Naive B cell (primary cell): Measurements from ENCODE around the gene ARHGAP25. TPM values are rescaled to one million over a fixed set of nuclear protein-coding genes. Genes with fewer than 3 reads are reported as not detected.

ENCODE experiments used
- ATAC-seq, 2 donors: fragments of 150-1000 bp; cut with Tn5 transposase; 2 replicates each; pipeline ENCODE4 v1.10.0; 2021; ENCODE audit warnings: low read depth in 2 of 2, mild to moderate bottlenecking in 2 of 2, moderate library complexity in 2 of 2
- DNase-seq: peaks from one replicate; pipeline ENCODE4 v3.0.0; 2022
- H3K27ac Mint-ChIP-seq, 6 donors: one replicate each; pipeline ENCODE4 v1.8.0; 2020 to 2022; ENCODE audit warnings: mild to moderate bottlenecking in 6 of 6, mixed read lengths in 6 of 6, moderate library complexity in 5 of 6, inconsistent platforms in 2 of 6
- H3K27me3 Mint-ChIP-seq, 3 donors: one replicate each; pipeline ENCODE4 v1.8.0; 2021 to 2022; ENCODE audit warnings: mixed read lengths in 3 of 3, mild to moderate bottlenecking in 1 of 3
- H3K36me3 Mint-ChIP-seq, 2 donors: one replicate each; pipeline ENCODE4 v1.8.0; 2020 to 2022; ENCODE audit warnings: mixed read lengths in 2 of 2, inconsistent platforms in 1 of 2, mild to moderate bottlenecking in 1 of 2
- H3K4me1 Mint-ChIP-seq, 3 donors: one replicate each; pipeline ENCODE4 v1.8.0; 2020 to 2022; ENCODE audit warnings: mixed read lengths in 3 of 3, inconsistent platforms in 1 of 3, mild to moderate bottlenecking in 1 of 3, moderate library complexity in 1 of 3
- H3K4me3 Mint-ChIP-seq, 8 donors: one replicate each; pipeline ENCODE4 v1.8.0; 2020 to 2022; ENCODE audit warnings: mild to moderate bottlenecking in 8 of 8, mixed read lengths in 8 of 8, moderate library complexity in 8 of 8, inconsistent platforms in 2 of 8
- H3K9me3 Mint-ChIP-seq, 7 donors: one replicate each; pipeline ENCODE4 v1.8.0; 2020 to 2022; ENCODE audit warnings: mixed read lengths in 7 of 7, mild to moderate bottlenecking in 5 of 7, inconsistent platforms in 2 of 7, moderate library complexity in 1 of 7
- polyA plus RNA-seq, 6 donors: library from polyadenylated mRNA; unstranded; fragments of 300-500 nt; fragmentation: Illumina TruSeq; gene quantifications; one replicate each; pipeline ENCODE4 v1.2.3, GENCODE V29; 2021; ENCODE audit warnings: low read depth in 6 of 6

The ARHGAP25 gene
- polyA plus RNA-seq, 6 donors from 2014 or later = 45.1 to 164 (median 107) TPM

GRCh38 chr2:68726100-68726499 lies 8.5 kb upstream of the ARHGAP25 start:
- no peaks in the 10 kb centered on the region for H3K9me3 Mint-ChIP-seq

GRCh38 chr2:68726608-68727367 lies 7.8 kb upstream of the ARHGAP25 start:
- Mint-ChIP-seq H3K4me3 (peak overlapping the region in 7 of 8 donors; percentile 30 to 78 (median 62)), H3K36me3 (no peaks in the 10 kb centered on the region), H3K27me3 (no peaks in the 10 kb centered on the region), H3K4me1 (peaks cover 45 to 54% (median 52%) of the 10 kb centered on the region in 3 donors), H3K9me3 (no peaks in the 10 kb centered on the region), H3K27ac (peak overlapping the region; percentile 53 to 95 (median 88))
- ATAC-seq = peak; percentile 99
- DNase-seq = peak; percentile 89

More at GRCh38 chr2:68726100-68726499, 8.5 kb upstream of the ARHGAP25 start:
- Mint-ChIP-seq H3K27ac (peak overlapping the region in 5 of 6 donors; percentile 3 to 91 (median 84)), H3K27me3 (no peaks in the 10 kb centered on the region), H3K36me3 (no peaks in the 10 kb centered on the region), H3K4me3 (peak overlapping the region in 2 of 8 donors; percentile 20 to 44), H3K4me1 (peaks cover 45 to 61% (median 52%) of the 10 kb centered on the region in 3 donors)
- DNase-seq (no peak), ATAC-seq (no peak)

- no peak for DNase-seq
These were observed 6.8 kb upstream of the ARHGAP25 start for GRCh38 chr2:68727683-68728375.

GRCh38 chr2:68730828-68731227 lies 3.8 kb upstream of the ARHGAP25 start:
- Mint-ChIP-seq H3K27ac (peak overlapping the region in 2 of 6 donors; percentile 55 to 80), H3K4me3 (peak overlapping the region in 1 of 8 donors; percentile 23), H3K9me3 (no peaks in the 10 kb centered on the region), H3K36me3 (no peaks in the 10 kb centered on the region), H3K4me1 (peaks cover 24 to 41% (median 40%) of the 10 kb centered on the region in 3 donors), H3K27me3 (no peaks in the 10 kb centered on the region)
- ATAC-seq (no peak), DNase-seq (no peak)

More at GRCh38 chr2:68727683-68728375, 6.8 kb upstream of the ARHGAP25 start:
- ATAC-seq = no peak
- peaks cover 44 to 48% (median 46%) of the 10 kb centered on the region in 3 donors for H3K4me1 Mint-ChIP-seq
- H3K4me3 Mint-ChIP-seq = peak overlapping the region in 6 of 8 donors; percentile 32 to 78 (median 68)
- H3K9me3 Mint-ChIP-seq = no peaks in the 10 kb centered on the region
- no peaks in the 10 kb centered on the region for H3K36me3 Mint-ChIP-seq
- no peaks in the 10 kb centered on the region for H3K27me3 Mint-ChIP-seq
- H3K27ac Mint-ChIP-seq = peak overlapping the region in 3 of 6 donors; percentile 33 to 89 (median 53)

- Mint-ChIP-seq H3K4me1 (peaks cover 23 to 35% (median 34%) of the 10 kb centered on the region in 3 donors), H3K27ac (peak overlapping the region in 3 of 6 donors; percentile 25 to 64 (median 63)), H3K4me3 (peak overlapping the region in 1 of 8 donors; percentile 55), H3K9me3 (no peaks in the 10 kb centered on the region), H3K36me3 (no peaks in the 10 kb centered on the region), H3K27me3 (no peaks in the 10 kb centered on the region)
- DNase-seq = no peak
- ATAC-seq = no peak
These were observed 2.3 kb upstream of the ARHGAP25 start for GRCh38 chr2:68732036-68732932.

- peaks cover 26 to 36% (median 36%) of the 10 kb centered on the region in 3 donors for H3K4me1 Mint-ChIP-seq
- DNase-seq (no peak), ATAC-seq (no peak)
- H3K27me3 Mint-ChIP-seq = no peaks in the 10 kb centered on the region
- no peak overlapping the region for H3K27ac Mint-ChIP-seq
- H3K36me3 Mint-ChIP-seq = no peaks in the 10 kb centered on the region
- H3K4me3 Mint-ChIP-seq = no peak overlapping the region
- no peaks in the 10 kb centered on the region for H3K9me3 Mint-ChIP-seq
These were observed 1.2 kb upstream of the ARHGAP25 start for GRCh38 chr2:68733365-68733764.

- DNase-seq (no peak), ATAC-seq (no peak)
- H3K27me3 Mint-ChIP-seq = no peaks in the 10 kb centered on the region
- no peak overlapping the region for H3K27ac Mint-ChIP-seq
- H3K4me1 Mint-ChIP-seq = peaks cover 34 to 39% (median 36%) of the 10 kb centered on the region in 3 donors
- H3K4me3 Mint-ChIP-seq = no peak overlapping the region
- no peaks in the 10 kb centered on the region for H3K36me3 Mint-ChIP-seq
- no peaks in the 10 kb centered on the region for H3K9me3 Mint-ChIP-seq
These were observed 435 bp upstream of the ARHGAP25 start for GRCh38 chr2:68734176-68734575.

GRCh38 chr2:68736086-68736485 lies 1.5 kb downstream of the ARHGAP25 start:
- peak overlapping the region in 4 of 6 donors; percentile 30 to 77 (median 30) for H3K27ac Mint-ChIP-seq
- H3K4me1 Mint-ChIP-seq = peaks cover 51 to 53% (median 52%) of the 10 kb centered on the region in 3 donors
- no peaks in the 10 kb centered on the region for H3K36me3 Mint-ChIP-seq
- ATAC-seq = no peak
- no peak for DNase-seq
- H3K27me3 Mint-ChIP-seq = no peaks in the 10 kb centered on the region
- peak overlapping the region in 1 of 8 donors; percentile 82 for H3K4me3 Mint-ChIP-seq
- H3K9me3 Mint-ChIP-seq = no peaks in the 10 kb centered on the region

- Mint-ChIP-seq H3K9me3 (no peaks in the 10 kb centered on the region), H3K27ac (peak overlapping the region; percentile 64 to 94 (median 92)), H3K4me1 (peaks cover 51 to 67% (median 52%) of the 10 kb centered on the region in 3 donors), H3K4me3 (peak overlapping the region in 4 of 8 donors; percentile 72 to 86 (median 80)), H3K36me3 (no peaks in the 10 kb centered on the region), H3K27me3 (no peaks in the 10 kb centered on the region)
- ATAC-seq = peak; percentile 40 to 48
- DNase-seq = peak; percentile 58
These were observed 3.1 kb downstream of the ARHGAP25 start for GRCh38 chr2:68737711-68738110.

GRCh38 chr2:68738906-68739594 lies 4.4 kb downstream of the ARHGAP25 start:
- DNase-seq = no peak
- H3K27me3 Mint-ChIP-seq = no peaks in the 10 kb centered on the region
- peak overlapping the region in 4 of 6 donors; percentile 88 to 92 (median 89) for H3K27ac Mint-ChIP-seq

GRCh38 chr2:68739595-68740399 lies 5.2 kb downstream of the ARHGAP25 start:
- Mint-ChIP-seq H3K9me3 (no peaks in the 10 kb centered on the region), H3K4me1 (peaks cover 70 to 87% (median 72%) of the 10 kb centered on the region in 3 donors), H3K36me3 (no peaks in the 10 kb centered on the region), H3K27ac (peak overlapping the region; percentile 23 to 92 (median 89)), H3K4me3 (peak overlapping the region; percentile 2 to 83 (median 62)), H3K27me3 (no peaks in the 10 kb centered on the region)
- DNase-seq (no peak), ATAC-seq (no peak)

More at GRCh38 chr2:68738906-68739594, 4.4 kb downstream of the ARHGAP25 start:
- ATAC-seq = no peak
- Mint-ChIP-seq H3K4me3 (peak overlapping the region in 7 of 8 donors; percentile 27 to 86 (median 61)), H3K36me3 (no peaks in the 10 kb centered on the region), H3K4me1 (peaks cover 64 to 81% (median 65%) of the 10 kb centered on the region in 3 donors), H3K9me3 (no peaks in the 10 kb centered on the region)
